GM21515 (cell line): ENCODE data around the gene SP8.
A peak's percentile ranks its signal among the peaks of the same experiment; 100 is the strongest.

Source experiments
- ATAC-seq: cut with Tn5 transposase; IDR thresholded peaks from one replicate; pipeline ENCODE4 v1.9.1; 2021; ENCODE audit not compliant: unreplicated experiment

SP8 gene

GRCh38 chr7:20776214-20776911 is 10.3 kb downstream of the SP8 start:
- ATAC-seq = no peak

- ATAC-seq = no peak
Observed at GRCh38 chr7:20754001-20754400, 32.7 kb downstream of the SP8 start.

GRCh38 chr7:20749906-20750305 is 36.8 kb downstream of the SP8 start:
- no peak for ATAC-seq

GRCh38 chr7:20748853-20749252 is 37.8 kb downstream of the SP8 start:
- no peak for ATAC-seq

- no peak for ATAC-seq
Observed at GRCh38 chr7:20747001-20747400, 39.7 kb downstream of the SP8 start.

- no peak for ATAC-seq
Observed at GRCh38 chr7:20745702-20746101, 41.0 kb downstream of the SP8 start.

GRCh38 chr7:20744954-20745446 is 41.7 kb downstream of the SP8 start:
- no peak for ATAC-seq

- no peak for ATAC-seq
Observed at GRCh38 chr7:20742913-20743312, 43.8 kb downstream of the SP8 start.

- ATAC-seq = no peak
Observed at GRCh38 chr7:20741801-20742200, 44.9 kb downstream of the SP8 start.

- ATAC-seq = no peak
Observed at GRCh38 chr7:20738518-20739481, 47.9 kb downstream of the SP8 start.

- peak; percentile 51 for ATAC-seq
Observed at GRCh38 chr7:20737840-20738448, 48.7 kb downstream of the SP8 start.

GRCh38 chr7:20735346-20736065 is 51.2 kb downstream of the SP8 start:
- ATAC-seq = no peak
